Mucosa of rectum (tissue), 2 donors: ENCODE results near the gene CYREN.

ENCODE experiments used
- H3K27ac ChIP-seq, 2 donors: one replicate each; pipeline ENCODE4 v1.7.0; 2013; ENCODE audit warnings: inconsistent platforms in 2 of 2, low read depth in 2 of 2, low read length in 2 of 2
- H3K27me3 ChIP-seq, 2 donors: one replicate each; pipeline ENCODE4 v1.7.0; 2013; ENCODE audit warnings: low read length in 2 of 2; ENCODE audit not compliant: control insufficient read depth in 2 of 2, insufficient read depth in 2 of 2
- H3K36me3 ChIP-seq, 2 donors: one replicate each; pipeline ENCODE4 v1.7.0; 2013; ENCODE audit warnings: low read length in 2 of 2; ENCODE audit not compliant: control insufficient read depth in 2 of 2, insufficient read depth in 2 of 2
- H3K4me1 ChIP-seq, 2 donors: one replicate each; pipeline ENCODE4 v1.7.0; 2013; ENCODE audit warnings: low read length in 2 of 2, mild to moderate bottlenecking in 1 of 2; ENCODE audit not compliant: control insufficient read depth in 2 of 2, insufficient read depth in 2 of 2
- H3K4me3 ChIP-seq, 2 donors: one replicate each; pipeline ENCODE4 v1.7.0; 2013; ENCODE audit warnings: low read length in 2 of 2
- H3K9ac ChIP-seq, 2 donors: one replicate each; pipeline ENCODE4 v1.7.0; 2013; ENCODE audit warnings: low read length in 2 of 2, low read depth in 1 of 2, mild to moderate bottlenecking in 1 of 2
- H3K9me3 ChIP-seq, 2 donors: one replicate each; pipeline ENCODE4 v1.7.0; 2013; ENCODE audit warnings: low read length in 2 of 2; ENCODE audit not compliant: control insufficient read depth in 2 of 2
- donor health status: healthy.
- donor health status: Normal muscosa, but diverticular disease.

The CYREN gene

GRCh38 chr7:135117096-135117495, 53.4 kb downstream of the CYREN start:
- Histone ChIP-seq H3K27ac (no peak overlapping the region), H3K27me3 (no peaks in the 10 kb centered on the region), H3K9ac (no peak overlapping the region), H3K36me3 (no peaks in the 10 kb centered on the region), H3K4me1 (no peaks in the 10 kb centered on the region), H3K9me3 (no peaks in the 10 kb centered on the region), H3K4me3 (no peak overlapping the region)
